Naive B cell (primary cell): Measurements from ENCODE around the gene CALY. TPM values are rescaled to one million over a fixed set of nuclear protein-coding genes. Genes with fewer than 3 reads are reported as not detected.

Experiments
- ATAC-seq, 2 donors: fragments of 150-1000 bp; cut with Tn5 transposase; 2 replicates each; pipeline ENCODE4 v1.10.0; 2021; ENCODE audit warnings: low read depth in 2 of 2, mild to moderate bottlenecking in 2 of 2, moderate library complexity in 2 of 2
- DNase-seq: peaks from one replicate; pipeline ENCODE4 v3.0.0; 2022
- H3K27ac Mint-ChIP-seq, 6 donors: one replicate each; pipeline ENCODE4 v1.8.0; 2020 to 2022; ENCODE audit warnings: mild to moderate bottlenecking in 6 of 6, mixed read lengths in 6 of 6, moderate library complexity in 5 of 6, inconsistent platforms in 2 of 6
- H3K27me3 Mint-ChIP-seq, 3 donors: one replicate each; pipeline ENCODE4 v1.8.0; 2021 to 2022; ENCODE audit warnings: mixed read lengths in 3 of 3, mild to moderate bottlenecking in 1 of 3
- H3K36me3 Mint-ChIP-seq, 2 donors: one replicate each; pipeline ENCODE4 v1.8.0; 2020 to 2022; ENCODE audit warnings: mixed read lengths in 2 of 2, inconsistent platforms in 1 of 2, mild to moderate bottlenecking in 1 of 2
- H3K4me1 Mint-ChIP-seq, 3 donors: one replicate each; pipeline ENCODE4 v1.8.0; 2020 to 2022; ENCODE audit warnings: mixed read lengths in 3 of 3, inconsistent platforms in 1 of 3, mild to moderate bottlenecking in 1 of 3, moderate library complexity in 1 of 3
- H3K4me3 Mint-ChIP-seq, 8 donors: one replicate each; pipeline ENCODE4 v1.8.0; 2020 to 2022; ENCODE audit warnings: mild to moderate bottlenecking in 8 of 8, mixed read lengths in 8 of 8, moderate library complexity in 8 of 8, inconsistent platforms in 2 of 8
- H3K9me3 Mint-ChIP-seq, 7 donors: one replicate each; pipeline ENCODE4 v1.8.0; 2020 to 2022; ENCODE audit warnings: mixed read lengths in 7 of 7, mild to moderate bottlenecking in 5 of 7, inconsistent platforms in 2 of 7, moderate library complexity in 1 of 7
- polyA plus RNA-seq, 6 donors: library from polyadenylated mRNA; unstranded; fragments of 300-500 nt; fragmentation: Illumina TruSeq; gene quantifications; one replicate each; pipeline ENCODE4 v1.2.3, GENCODE V29; 2021; ENCODE audit warnings: low read depth in 6 of 6

Gene CALY
- polyA plus RNA-seq, 6 donors from 2014 or later, result not detected

GRCh38 chr10:133341983-133342382, 5.3 kb upstream of the CALY start:
- H3K27me3 Mint-ChIP-seq, result peaks cover 32 to 54% (median 47%) of the 10 kb centered on the region in 3 donors
- peaks cover 0 to 3% (median 0%) of the 10 kb centered on the region in 7 donors for H3K9me3 Mint-ChIP-seq
- H3K36me3 Mint-ChIP-seq, result no peaks in the 10 kb centered on the region
- H3K4me1 Mint-ChIP-seq, result peaks cover 6 to 16% (median 9%) of the 10 kb centered on the region in 3 donors
- no peak for DNase-seq
- no peak for ATAC-seq
- no peak overlapping the region for H3K27ac Mint-ChIP-seq
- no peak overlapping the region for H3K4me3 Mint-ChIP-seq

GRCh38 chr10:133339708-133340380, 3.1 kb upstream of the CALY start:
- H3K27me3 Mint-ChIP-seq, result peaks cover 26 to 35% (median 29%) of the 10 kb centered on the region in 3 donors
- no peaks in the 10 kb centered on the region for H3K36me3 Mint-ChIP-seq
- peaks cover 0 to 2% (median 1%) of the 10 kb centered on the region in 3 donors for H3K4me1 Mint-ChIP-seq
- no peak overlapping the region for H3K27ac Mint-ChIP-seq
- ATAC-seq (no peak), DNase-seq (no peak)
- H3K9me3 Mint-ChIP-seq, result peaks cover 0 to 3% (median 0%) of the 10 kb centered on the region in 7 donors
- no peak overlapping the region for H3K4me3 Mint-ChIP-seq

- Mint-ChIP-seq H3K36me3 (peaks cover 0 to 3% of the 10 kb centered on the region in 2 donors), H3K27ac (no peak overlapping the region), H3K9me3 (peaks cover 0 to 4% (median 0%) of the 10 kb centered on the region in 7 donors), H3K4me3 (no peak overlapping the region), H3K27me3 (peaks cover 19 to 30% (median 20%) of the 10 kb centered on the region in 3 donors), H3K4me1 (peaks cover 1 to 9% (median 6%) of the 10 kb centered on the region in 3 donors)
- DNase-seq (no peak), ATAC-seq (no peak)
Observed at GRCh38 chr10:133338080-133339071, 1.7 kb upstream of the CALY start.

- Mint-ChIP-seq H3K27ac (no peak overlapping the region), H3K4me3 (no peak overlapping the region), H3K36me3 (peaks cover 0 to 13% of the 10 kb centered on the region in 2 donors), H3K27me3 (peaks cover 18 to 35% (median 25%) of the 10 kb centered on the region in 3 donors), H3K9me3 (peaks cover 0 to 5% (median 0%) of the 10 kb centered on the region in 7 donors), H3K4me1 (peaks cover 2 to 15% (median 6%) of the 10 kb centered on the region in 3 donors)
- DNase-seq (no peak), ATAC-seq (no peak)
Observed at GRCh38 chr10:133337370-133337725, 652 bp upstream of the CALY start.

- H3K4me1 Mint-ChIP-seq, result peaks cover 2 to 15% (median 6%) of the 10 kb centered on the region in 3 donors
- ATAC-seq (no peak), DNase-seq (no peak)
- H3K36me3 Mint-ChIP-seq, result peaks cover 0 to 14% of the 10 kb centered on the region in 2 donors
- H3K4me3 Mint-ChIP-seq, result peak overlapping the region in 2 of 8 donors; percentile 41 to 60
- no peak overlapping the region for H3K27ac Mint-ChIP-seq
- H3K27me3 Mint-ChIP-seq, result peaks cover 13 to 34% (median 21%) of the 10 kb centered on the region in 3 donors
- peaks cover 0 to 4% (median 0%) of the 10 kb centered on the region in 7 donors for H3K9me3 Mint-ChIP-seq
Observed at GRCh38 chr10:133336118-133336576, 549 bp downstream of the CALY start.

- DNase-seq, result peak; percentile 79
- Mint-ChIP-seq H3K36me3 (peaks cover 0 to 14% of the 10 kb centered on the region in 2 donors), H3K27ac (peak overlapping the region in 4 of 6 donors; percentile 65 to 88 (median 76)), H3K4me1 (peaks cover 4 to 15% (median 6%) of the 10 kb centered on the region in 3 donors), H3K4me3 (peak overlapping the region in 7 of 8 donors; percentile 62 to 85 (median 68)), H3K9me3 (peaks cover 0 to 4% (median 0%) of the 10 kb centered on the region in 7 donors), H3K27me3 (peaks cover 9 to 33% (median 21%) of the 10 kb centered on the region in 3 donors)
- peak; percentile 56 to 58 for ATAC-seq
Observed at GRCh38 chr10:133335246-133336117, 1.2 kb downstream of the CALY start.

GRCh38 chr10:133334503-133335245, 2.0 kb downstream of the CALY start:
- peaks cover 0 to 14% of the 10 kb centered on the region in 2 donors for H3K36me3 Mint-ChIP-seq
- H3K27ac Mint-ChIP-seq, result peak overlapping the region; percentile 8 to 86 (median 64)
- no peak for DNase-seq
- peak; percentile 9 to 23 for ATAC-seq
- H3K27me3 Mint-ChIP-seq, result peaks cover 10 to 37% (median 21%) of the 10 kb centered on the region in 3 donors
- H3K9me3 Mint-ChIP-seq, result peaks cover 0 to 4% (median 0%) of the 10 kb centered on the region in 7 donors
- peaks cover 7 to 19% (median 10%) of the 10 kb centered on the region in 3 donors for H3K4me1 Mint-ChIP-seq
- peak overlapping the region in 7 of 8 donors; percentile 20 to 85 (median 68) for H3K4me3 Mint-ChIP-seq

- H3K4me3 Mint-ChIP-seq, result peak overlapping the region in 2 of 8 donors; percentile 42 to 74
- H3K36me3 Mint-ChIP-seq, result peaks cover 0 to 14% of the 10 kb centered on the region in 2 donors
- peaks cover 15 to 50% (median 30%) of the 10 kb centered on the region in 3 donors for H3K27me3 Mint-ChIP-seq
- H3K4me1 Mint-ChIP-seq, result peaks cover 13 to 20% (median 15%) of the 10 kb centered on the region in 3 donors
- H3K27ac Mint-ChIP-seq, result peak overlapping the region in 2 of 6 donors; percentile 36 to 77
- DNase-seq, result no peak
- H3K9me3 Mint-ChIP-seq, result peaks cover 0 to 4% (median 0%) of the 10 kb centered on the region in 7 donors
- ATAC-seq, result no peak
Observed at GRCh38 chr10:133332936-133333699, 3.6 kb downstream of the CALY start.

- Mint-ChIP-seq H3K4me3 (peak overlapping the region; percentile 8 to 83 (median 65)), H3K27me3 (peaks cover 31 to 77% (median 62%) of the 10 kb centered on the region in 3 donors), H3K36me3 (peaks cover 0 to 14% of the 10 kb centered on the region in 2 donors), H3K27ac (peak overlapping the region in 3 of 6 donors; percentile 11 to 47 (median 44)), H3K9me3 (peaks cover 0 to 4% (median 0%) of the 10 kb centered on the region in 7 donors), H3K4me1 (peaks cover 21 to 27% (median 25%) of the 10 kb centered on the region in 3 donors)
- ATAC-seq (peak; percentile 88 to 92), DNase-seq (peak; percentile 81)
Observed at GRCh38 chr10:133329491-133330202, 7.0 kb downstream of the CALY start.

- peaks cover 31 to 75% (median 62%) of the 10 kb centered on the region in 3 donors for H3K27me3 Mint-ChIP-seq
- peaks cover 21 to 25% (median 24%) of the 10 kb centered on the region in 3 donors for H3K4me1 Mint-ChIP-seq
- H3K36me3 Mint-ChIP-seq, result peaks cover 0 to 14% of the 10 kb centered on the region in 2 donors
- H3K27ac Mint-ChIP-seq, result peak overlapping the region in 1 of 6 donors; percentile 44
- H3K9me3 Mint-ChIP-seq, result peaks cover 0 to 4% (median 0%) of the 10 kb centered on the region in 7 donors
- DNase-seq (no peak), ATAC-seq (no peak)
- no peak overlapping the region for H3K4me3 Mint-ChIP-seq
Observed at GRCh38 chr10:133328358-133329343, 8.0 kb downstream of the CALY start.
